ENCODE data around the gene DDI2.
A peak's percentile ranks its signal among the peaks of the same experiment; 100 is the strongest.
"Not testable (repeated sequence)": the region's sequence is repeated elsewhere in the genome, so short reads cannot be mapped to it uniquely, and the experiment has no call there.

Gene DDI2

DNA sequence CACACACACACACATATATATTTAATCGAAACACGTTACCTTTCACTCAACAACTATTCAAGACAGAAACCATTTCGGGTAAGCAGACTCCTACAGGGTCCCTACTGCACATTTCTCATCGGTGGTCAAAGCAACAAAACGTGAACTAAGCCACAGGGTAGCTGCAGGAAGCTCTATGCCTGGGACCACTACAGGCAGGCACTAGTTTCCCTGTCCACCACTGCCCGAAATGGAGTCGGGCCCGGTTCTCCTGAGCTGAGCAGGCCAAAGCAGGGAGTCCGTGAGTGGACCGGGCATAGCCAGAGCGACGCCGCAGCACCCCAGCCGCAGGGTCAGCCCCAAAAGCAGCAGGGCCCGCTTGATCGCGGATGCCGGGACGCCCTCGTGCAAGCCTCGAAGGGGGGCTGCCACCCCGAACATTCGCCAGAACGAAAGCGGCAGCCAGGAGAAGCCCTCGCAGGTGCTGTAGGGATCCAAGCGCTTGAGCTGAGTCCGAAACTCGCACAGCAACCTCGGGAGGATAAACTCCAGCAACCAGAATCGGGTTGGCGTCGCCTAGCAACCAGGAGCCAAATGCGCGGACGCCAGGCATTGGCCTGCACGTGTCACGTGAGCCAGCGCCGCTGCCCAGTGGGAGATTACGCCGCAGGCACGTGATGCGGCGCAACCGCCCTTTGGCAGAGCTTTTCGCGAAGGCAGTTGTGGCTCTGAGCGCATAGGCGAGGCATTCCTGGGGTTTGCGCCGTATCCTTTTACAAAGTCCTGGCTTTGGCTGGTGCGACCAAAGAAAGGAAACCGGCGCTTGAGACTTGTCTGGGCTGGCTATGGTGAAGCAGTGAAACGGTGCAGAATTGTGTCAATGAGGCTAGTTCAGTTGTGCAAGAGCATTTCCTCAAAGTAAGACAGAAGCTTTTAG, 13.9 kb upstream of the DDI2 start:
- in situ Hi-C loops (cut with HindIII; ENCODE audit: low pct_ligation_motif_present, low pct_unique_long_range_greater_than_20kb, low sequenced_read_pairs), result no loop called here
- DNase-seq, result peak; percentile 96

DNA sequence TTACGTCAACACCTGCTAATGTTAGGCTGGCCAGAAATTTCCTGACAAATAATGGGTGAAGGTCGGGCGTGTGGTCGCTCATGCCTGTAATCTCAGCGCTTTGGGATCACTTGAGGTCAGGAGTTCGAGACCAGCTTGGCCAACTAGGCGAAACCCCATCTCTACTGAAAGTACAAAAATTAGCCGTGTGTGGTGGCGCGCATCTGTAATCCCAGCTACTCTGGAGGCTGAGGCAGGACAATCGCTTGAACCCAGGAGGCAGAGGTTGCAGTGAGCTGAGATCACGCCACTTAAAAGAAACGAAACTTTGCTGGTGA, 13.3 kb upstream of the DDI2 start:
- DNase-seq; in situ Hi-C loops (cut with HindIII; ENCODE audit: low pct_ligation_motif_present, low pct_unique_long_range_greater_than_20kb, low sequenced_read_pairs): not testable (repeated sequence)

DNA sequence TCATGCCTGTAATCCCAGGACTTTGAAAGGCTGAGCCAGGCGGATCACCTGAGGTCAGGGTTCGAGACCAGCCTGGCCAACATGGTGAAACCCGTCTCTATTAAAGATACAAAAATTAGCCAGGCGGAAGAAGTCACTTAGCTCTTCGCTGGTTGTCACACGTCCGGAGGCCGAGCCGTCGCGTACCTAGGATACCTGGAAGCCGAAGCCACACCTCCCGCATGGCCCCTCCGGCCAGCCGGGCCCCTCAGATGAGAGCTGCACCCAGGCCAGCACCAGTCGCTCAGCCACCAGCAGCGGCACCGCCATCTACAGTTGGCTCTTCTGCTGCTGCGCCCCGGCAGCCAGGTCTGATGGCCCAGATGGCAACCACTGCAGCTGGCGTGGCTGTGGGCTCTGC, 12.9 kb upstream of the DDI2 start:
- in situ Hi-C loops (cut with HindIII; ENCODE audit: low pct_ligation_motif_present, low pct_unique_long_range_greater_than_20kb, low sequenced_read_pairs); DNase-seq: not testable (repeated sequence)

DNA sequence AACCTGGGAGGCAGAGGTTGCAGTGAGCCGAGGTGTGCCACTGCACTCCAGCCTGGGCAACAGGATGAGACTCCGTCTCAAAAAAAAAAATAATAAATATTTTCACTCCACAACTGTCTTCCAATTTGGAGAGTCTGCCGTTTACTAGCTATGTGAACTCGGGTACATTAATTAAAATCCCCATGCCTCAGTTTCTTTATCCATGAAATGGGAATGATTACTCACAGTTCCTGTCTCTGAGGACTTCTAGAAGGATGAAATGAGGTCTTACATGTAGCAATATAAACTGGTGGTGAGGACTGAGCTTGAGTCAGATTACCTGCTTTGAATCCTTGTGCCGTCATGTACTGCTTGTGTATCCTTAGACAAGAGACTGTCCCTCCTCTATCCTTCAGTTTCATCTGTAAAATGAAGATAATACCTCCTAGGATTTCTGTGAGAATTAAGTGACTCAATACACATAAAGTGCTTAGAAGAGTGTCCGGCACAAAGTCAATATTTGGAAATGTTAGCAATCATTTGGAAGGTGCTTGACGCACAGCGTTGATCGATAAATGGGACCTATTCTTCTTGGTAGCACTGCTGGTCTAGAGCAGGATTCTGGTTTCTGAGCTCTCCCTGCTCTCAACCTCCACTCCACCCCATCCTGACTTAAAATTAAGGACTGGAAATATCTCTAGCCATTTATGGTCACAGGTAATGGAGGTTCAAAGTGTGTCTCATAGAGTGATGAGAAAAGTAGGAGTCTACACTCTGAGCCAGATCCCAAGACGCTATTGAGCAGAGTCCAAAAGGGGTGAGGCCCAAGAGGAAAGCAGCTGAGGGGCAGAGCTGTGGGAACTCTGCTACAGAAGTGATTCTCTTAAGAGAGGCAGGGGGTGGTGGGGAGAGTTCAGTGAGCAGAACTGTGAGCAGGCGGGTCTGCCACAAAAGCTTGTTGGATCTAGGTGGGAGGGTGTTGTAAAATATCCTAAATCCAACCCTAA, 11.6 kb upstream of the DDI2 start:
- in situ Hi-C loops (cut with HindIII; ENCODE audit: low pct_ligation_motif_present, low pct_unique_long_range_greater_than_20kb, low sequenced_read_pairs), result no loop called here
- no peak for DNase-seq

DNA sequence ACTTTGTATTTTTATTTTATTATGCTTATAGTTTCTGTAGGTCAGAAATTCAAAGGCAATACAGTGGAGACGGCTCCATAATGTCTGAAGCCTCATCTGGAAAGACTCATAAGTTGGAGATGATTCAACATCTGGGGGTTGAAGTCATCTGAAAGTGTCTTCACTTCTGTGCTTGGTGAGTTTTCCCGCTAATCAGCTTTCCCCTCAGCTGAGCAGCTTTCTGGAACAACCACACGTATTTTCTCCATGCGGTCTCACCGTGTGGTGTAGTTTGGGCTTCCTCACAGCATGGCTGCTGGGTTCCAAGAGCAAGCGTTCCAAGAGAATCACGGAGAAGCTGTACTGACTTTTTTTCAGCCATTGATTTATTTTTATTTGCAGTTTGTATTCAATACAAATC, 7.6 kb upstream of the DDI2 start:
- DNase-seq, result no peak
- in situ Hi-C loops (cut with HindIII; ENCODE audit: low pct_ligation_motif_present, low pct_unique_long_range_greater_than_20kb, low sequenced_read_pairs), result no loop called here

DNA sequence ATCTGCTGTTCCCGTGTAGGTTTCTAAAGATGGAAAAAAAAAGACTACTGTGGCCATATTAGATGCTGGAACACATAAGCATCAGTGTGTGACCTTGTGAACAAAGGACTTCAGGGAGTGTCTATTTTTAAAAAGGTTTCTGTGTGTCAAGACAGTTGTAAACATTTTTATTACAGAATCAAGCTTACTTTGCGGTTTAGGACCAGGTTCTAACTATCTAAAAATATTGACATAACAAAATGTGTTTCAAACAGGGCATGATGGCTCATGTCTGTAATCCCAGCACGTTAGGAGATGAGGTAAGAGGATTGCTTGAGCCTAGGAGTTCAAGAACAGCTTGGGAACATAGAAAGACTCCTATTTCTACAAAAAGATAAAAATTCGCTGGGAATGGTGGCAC, 7.1 kb upstream of the DDI2 start:
- no peak for DNase-seq
- in situ Hi-C loops (cut with HindIII; ENCODE audit: low pct_ligation_motif_present, low pct_unique_long_range_greater_than_20kb, low sequenced_read_pairs), result no loop called here

DNA sequence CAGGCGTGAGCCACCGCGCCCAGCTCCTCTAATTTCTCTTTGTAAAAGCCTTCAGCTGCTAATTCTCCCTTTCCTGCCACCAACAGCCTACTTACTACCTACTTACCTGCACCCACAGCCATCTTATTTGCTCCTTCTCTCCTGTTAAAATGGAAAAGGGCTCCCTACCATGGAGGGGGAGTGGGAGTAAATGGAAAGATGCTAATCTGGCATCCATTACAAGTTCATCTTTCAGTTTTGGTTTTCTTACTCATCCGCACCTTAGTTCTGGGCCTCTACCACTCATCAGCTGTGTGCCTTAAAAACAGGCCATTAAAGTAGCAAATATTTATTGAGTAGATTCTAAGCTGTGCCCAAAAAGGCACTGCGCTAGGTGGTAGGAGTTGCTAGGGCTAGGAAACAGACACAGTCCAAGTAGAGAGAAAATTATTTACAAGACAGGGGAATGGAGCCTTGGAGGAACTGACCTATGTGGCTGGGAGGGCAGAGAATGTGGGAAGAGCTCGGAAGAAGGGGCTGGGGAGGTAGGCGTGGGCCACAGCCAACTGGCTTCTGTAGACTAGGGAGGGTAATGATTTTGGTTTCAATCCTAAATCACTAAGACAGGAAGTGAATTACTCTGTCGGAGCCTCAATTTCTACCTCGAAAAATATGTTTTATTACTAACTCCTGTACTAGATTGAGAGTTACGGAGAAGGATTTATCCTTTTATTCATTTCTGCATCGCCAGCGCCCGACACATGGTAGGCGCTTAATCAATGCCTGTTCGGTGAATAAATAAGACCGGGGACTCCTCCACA, 685 bp upstream of the DDI2 start:
- in situ Hi-C loops (cut with HindIII; ENCODE audit: low pct_ligation_motif_present, low pct_unique_long_range_greater_than_20kb, low sequenced_read_pairs), result no loop called here
- DNase-seq, result peak; percentile 58

DNA sequence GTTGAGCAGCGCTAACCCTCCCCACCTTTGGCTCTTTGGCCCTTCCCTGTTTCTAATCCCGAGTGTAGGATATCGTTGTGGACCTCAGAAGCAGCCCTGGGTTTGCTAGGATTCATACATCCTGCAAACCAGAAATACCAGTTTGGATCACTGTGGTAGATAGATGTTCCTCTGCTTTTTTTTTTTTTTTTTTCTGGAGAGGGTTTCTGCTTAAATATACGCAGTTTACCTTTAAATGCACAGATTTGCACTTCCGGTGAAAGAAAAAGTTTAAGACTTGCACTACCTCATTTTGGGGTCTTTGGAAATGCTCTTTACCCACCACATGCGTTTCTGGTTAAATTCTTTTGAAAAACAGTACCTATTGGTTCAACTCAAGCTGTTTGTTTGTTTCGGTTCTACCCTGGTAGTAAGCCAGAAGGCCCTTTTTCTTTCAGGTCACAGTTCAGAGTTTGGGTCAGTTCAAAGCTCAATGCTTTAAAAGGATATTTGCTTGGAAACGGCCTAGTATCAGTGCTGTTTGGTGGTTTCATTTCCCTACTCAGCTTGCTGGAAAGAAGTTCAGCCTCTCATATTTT, 908 bp downstream of the DDI2 start:
- in situ Hi-C loops (cut with HindIII; ENCODE audit: low pct_ligation_motif_present, low pct_unique_long_range_greater_than_20kb, low sequenced_read_pairs), result no loop called here
- peak; percentile 20 for DNase-seq

DNA sequence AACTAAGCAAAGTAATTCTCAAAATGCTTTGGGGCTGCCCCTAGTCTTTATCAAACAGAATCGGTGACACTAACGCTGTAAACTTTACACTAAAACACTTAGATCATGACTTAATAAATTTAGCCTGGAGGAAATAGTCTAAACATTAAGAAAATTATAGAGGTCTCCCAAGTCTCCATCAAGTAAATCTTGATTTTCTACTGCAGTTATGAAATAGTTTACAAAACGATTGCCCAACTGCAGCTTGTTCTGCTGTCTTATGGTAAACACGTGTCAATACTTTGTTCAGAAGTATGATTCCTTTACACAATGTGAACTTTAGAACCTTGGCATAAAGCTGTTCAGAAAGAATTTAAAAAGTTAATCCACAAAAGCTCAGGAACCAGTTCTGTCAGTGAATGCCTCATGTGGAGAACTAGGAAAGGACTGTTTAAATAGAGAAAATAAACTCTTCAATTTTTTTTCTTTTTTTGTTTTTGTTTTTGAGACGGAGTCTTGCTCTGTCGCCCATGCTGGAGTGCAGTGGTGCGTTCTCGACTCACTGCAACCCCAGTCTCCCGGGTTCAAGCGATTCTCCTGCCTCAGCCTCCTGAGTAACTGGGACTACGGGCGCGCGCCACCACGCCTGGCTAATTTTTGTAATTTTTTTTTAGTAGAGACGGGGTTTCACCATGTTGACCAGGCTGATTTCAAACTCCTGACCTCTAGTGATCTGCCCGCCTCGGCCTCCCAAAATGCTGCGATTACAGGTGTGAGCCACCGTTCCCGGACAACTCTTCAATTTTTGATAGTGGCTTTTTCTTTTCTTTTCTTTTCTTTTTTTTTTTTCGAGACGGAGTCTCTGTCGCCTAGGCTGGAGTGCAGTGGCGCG, 1.6 kb downstream of the DDI2 start:
- peak; percentile 0 for DNase-seq
- in situ Hi-C loops (cut with HindIII; ENCODE audit: low pct_ligation_motif_present, low pct_unique_long_range_greater_than_20kb, low sequenced_read_pairs), result no loop called here

DNA sequence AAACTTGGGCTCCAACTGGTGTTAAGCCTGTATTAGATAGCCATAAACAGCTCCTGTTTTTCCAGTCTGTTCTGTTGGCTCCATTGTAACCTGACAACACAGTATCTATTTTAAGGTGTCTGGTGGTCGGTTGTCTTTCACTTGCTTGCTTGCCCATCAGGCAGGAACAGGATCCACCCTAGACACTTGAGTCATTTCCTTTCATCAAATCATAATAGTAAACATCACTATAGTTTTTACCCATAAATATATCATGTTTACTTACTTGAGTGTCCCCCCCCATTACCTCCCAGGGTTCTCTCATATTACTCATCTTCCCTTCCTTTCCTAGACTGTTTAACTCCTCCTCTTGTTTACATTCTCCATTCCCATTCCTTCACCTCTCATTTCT, 2.9 kb downstream of the DDI2 start:
- peak; percentile 31 for DNase-seq

DNA sequence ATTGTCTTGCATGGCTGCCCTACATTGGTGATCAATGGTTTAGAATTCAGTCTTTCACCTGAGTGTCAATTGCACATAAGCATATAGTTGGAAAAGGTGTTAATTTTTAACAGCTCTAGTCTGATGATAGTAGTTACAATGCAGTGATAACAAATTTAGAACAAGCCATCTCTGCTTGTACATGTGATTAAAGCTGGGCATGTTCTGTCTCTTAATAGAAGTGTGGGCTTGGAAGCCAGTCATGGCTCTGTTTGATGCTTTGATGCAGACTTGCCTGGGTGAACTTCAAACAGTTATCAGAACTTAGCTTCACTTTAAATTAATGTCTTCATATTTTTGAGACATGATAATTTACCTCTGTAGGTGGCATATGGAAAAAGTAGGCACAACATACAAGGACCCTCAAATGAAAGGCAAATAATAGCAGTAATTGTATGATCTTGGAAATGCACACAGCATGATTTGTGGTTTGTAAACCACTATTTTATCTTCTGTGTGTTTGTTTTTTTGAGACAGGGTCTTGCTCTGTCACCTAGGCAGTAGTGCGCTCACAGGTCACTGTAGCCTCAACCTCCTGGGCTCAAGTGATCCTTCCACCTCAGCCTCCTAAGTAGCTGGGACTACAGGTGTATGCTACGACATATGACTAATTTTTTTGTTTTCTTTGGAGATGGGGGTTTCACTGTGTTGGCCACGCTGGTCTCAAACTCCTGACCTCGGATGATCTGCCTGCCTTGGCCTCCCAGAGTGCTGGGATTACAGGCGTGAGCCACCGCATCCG, 3.8 kb downstream of the DDI2 start:
- DNase-seq, result no peak
- in situ Hi-C loops (cut with HindIII; ENCODE audit: low pct_ligation_motif_present, low pct_unique_long_range_greater_than_20kb, low sequenced_read_pairs), result no loop called here

More for the DNA sequence above, 2.9 kb downstream of the DDI2 start:
- in situ Hi-C loops (cut with HindIII; ENCODE audit: low pct_ligation_motif_present, low pct_unique_long_range_greater_than_20kb, low sequenced_read_pairs), result no loop called here

DNA sequence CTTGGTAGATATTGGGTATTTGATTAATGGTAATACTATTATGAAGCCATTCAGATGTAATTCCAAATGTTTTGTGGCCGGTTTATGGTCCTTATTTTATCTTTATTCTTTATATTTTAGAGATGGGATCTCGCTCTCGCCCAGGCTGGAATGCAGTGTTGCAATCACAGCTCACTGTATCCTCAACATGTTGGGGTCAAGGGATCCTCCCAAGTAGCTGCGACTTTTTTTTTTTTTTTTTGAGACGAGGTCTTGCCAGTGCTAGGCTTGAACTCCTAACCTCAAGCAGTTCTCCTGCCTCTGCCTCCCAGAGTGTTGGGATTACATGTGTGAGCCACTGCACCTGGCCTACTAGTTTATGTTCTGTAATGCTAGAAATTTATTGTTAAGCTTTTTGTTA, 4.7 kb downstream of the DDI2 start:
- no peak for DNase-seq
- in situ Hi-C loops (cut with HindIII; ENCODE audit: low pct_ligation_motif_present, low pct_unique_long_range_greater_than_20kb, low sequenced_read_pairs), result no loop called here

DNA sequence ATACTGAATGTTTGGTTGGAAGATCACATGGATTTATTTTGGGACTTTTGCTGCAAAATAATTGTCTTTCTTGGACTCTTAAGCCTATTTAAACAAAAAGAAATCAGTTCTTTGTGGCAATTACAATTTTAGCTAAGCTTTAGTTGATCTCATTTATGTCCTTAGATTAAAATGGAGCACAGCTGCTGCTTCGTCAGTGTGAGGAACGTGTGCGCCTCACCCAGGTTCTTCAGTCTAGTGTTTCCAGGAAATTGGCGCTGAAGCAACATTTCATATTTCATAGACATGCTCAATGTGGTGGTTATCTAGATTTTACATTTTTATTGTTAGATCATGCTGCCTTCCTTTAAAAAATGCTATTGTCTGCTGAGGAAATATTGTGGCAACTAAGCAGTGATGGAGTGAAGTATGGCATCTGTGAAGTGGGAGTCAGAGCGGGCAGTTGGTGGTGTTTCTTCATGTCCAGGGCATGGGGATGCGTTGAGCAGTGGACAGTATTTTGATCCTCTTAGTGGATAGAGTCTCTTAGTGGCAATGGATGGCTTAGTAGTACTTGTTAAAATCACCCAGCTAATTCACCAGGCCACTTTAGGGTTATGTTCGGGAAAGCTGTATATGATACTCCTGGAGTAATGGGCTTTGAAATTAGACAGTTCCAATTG, 5.6 kb downstream of the DDI2 start:
- no peak for DNase-seq

DNA sequence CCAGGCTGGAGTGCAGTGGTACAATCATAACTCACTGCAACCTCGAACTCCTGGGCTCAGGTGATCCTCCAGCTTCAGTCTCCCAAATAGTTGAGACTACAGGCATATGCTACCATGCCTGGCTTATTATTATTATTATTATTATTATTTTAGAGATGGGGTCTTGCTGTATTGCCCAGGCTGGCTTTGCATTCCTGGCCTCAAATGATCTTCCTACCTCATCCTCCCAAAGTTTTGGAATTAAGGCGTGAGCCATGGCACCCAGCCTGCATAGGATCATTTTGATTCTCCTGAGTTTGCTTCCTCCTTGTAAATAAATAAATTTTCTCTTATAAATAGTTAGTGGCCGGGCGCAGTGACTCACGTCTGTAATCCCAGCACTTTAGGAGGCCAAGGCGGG, 6.2 kb downstream of the DDI2 start:
- DNase-seq, result no peak
- in situ Hi-C loops (cut with HindIII; ENCODE audit: low pct_ligation_motif_present, low pct_unique_long_range_greater_than_20kb, low sequenced_read_pairs), result no loop called here

More for the DNA sequence above, 5.6 kb downstream of the DDI2 start:
- in situ Hi-C loops (cut with HindIII; ENCODE audit: low pct_ligation_motif_present, low pct_unique_long_range_greater_than_20kb, low sequenced_read_pairs), result no loop called here

DNA sequence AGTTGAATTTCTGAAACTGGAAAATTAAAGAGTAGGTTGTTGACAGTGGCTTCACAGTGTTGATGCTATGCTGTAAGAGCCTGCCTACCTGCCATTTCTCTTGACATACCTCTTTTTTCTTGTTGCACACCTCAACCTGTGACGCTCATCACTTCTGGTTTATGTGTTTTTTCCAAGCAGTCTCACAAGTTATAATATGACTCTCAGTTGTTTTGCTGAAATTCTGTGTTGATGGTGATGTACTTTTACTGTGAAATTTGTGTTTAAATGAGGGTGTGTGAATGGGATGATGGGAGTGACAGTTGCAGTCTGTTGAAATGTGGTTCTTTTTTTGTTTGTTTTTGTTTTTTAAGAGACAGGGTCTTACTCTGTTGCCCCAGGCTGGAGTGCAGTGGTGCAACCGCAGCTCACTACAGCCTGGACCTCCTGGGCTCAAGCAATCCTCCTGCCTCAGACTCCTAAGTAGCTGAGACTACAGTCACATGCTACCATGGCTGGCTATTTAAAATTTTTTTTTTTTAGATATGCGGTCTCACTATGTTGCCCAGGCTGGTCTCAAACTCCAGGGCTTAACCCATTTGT, 7.0 kb downstream of the DDI2 start:
- DNase-seq, result no peak

More for the DNA sequence above, 7.0 kb downstream of the DDI2 start:
- in situ Hi-C loops (cut with HindIII; ENCODE audit: low pct_ligation_motif_present, low pct_unique_long_range_greater_than_20kb, low sequenced_read_pairs), result no loop called here
